Measurements from ENCODE around the gene OR56A4.
"Not testable (repeated sequence)": the region's sequence is repeated elsewhere in the genome, so short reads cannot be mapped to it uniquely, and the experiment has no call there.

Gene OR56A4

GRCh38 chr11:5994791-5995190 is 12.0 kb downstream of the OR56A4 start:
- Histone ChIP-seq H3K9ac (ENCODE audit: low read length) (no peak overlapping the region), H3K27me3 (ENCODE audit: control insufficient read depth, insufficient read depth, low read length) (no peaks in the 10 kb centered on the region), H3K4me1 (ENCODE audit: control insufficient read depth, insufficient read depth, low read length) (no peaks in the 10 kb centered on the region), H3K9me3 (ENCODE audit: control insufficient read depth, low read length) (no peaks in the 10 kb centered on the region), H3K36me3 (ENCODE audit: control insufficient read depth, insufficient read depth, low read length) (no peaks in the 10 kb centered on the region), H3K4me3 (ENCODE audit: low read length) (no peak overlapping the region)

DNA sequence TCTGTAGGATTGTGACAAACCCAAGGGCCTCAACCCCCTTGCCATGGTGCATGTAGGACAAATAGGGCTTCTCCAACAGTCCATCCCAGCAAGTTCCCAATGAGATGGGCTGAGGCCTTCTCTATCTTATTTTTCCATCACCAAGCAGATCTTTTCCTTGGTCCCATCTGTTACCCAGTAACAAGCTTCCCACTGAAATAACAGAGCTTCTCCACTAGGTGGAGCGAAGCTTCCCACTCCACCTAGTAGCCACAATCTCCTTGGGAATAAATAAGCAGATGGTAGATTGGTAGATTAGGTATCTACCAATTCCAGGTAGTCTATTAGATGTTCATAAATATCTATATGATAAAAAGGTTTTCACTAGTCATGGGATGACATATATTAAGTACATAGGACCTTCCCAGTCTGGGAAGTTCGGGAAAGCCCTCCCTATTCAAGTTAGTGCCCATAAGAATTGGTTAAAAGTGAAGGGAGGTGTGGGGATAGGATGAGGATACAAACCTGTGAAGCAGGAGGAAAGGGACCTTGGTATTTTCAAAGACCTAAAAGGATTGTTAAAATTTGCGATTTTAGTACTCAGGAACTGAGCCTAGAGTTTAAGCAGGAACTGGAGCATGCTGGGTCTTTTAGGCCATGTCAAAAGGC is 14.0 kb downstream of the OR56A4 start:
- Histone ChIP-seq H3K27me3 (ENCODE audit: control insufficient read depth, insufficient read depth, low read length) (no peaks in the 10 kb centered on the region), H3K4me3 (ENCODE audit: low read length) (no peak overlapping the region), H3K9me3 (ENCODE audit: control insufficient read depth, low read length) (no peaks in the 10 kb centered on the region), H3K36me3 (ENCODE audit: control insufficient read depth, insufficient read depth, low read length) (no peaks in the 10 kb centered on the region), H3K9ac (ENCODE audit: low read length) (no peak overlapping the region), H3K4me1 (ENCODE audit: control insufficient read depth, insufficient read depth, low read length) (no peaks in the 10 kb centered on the region)

DNA sequence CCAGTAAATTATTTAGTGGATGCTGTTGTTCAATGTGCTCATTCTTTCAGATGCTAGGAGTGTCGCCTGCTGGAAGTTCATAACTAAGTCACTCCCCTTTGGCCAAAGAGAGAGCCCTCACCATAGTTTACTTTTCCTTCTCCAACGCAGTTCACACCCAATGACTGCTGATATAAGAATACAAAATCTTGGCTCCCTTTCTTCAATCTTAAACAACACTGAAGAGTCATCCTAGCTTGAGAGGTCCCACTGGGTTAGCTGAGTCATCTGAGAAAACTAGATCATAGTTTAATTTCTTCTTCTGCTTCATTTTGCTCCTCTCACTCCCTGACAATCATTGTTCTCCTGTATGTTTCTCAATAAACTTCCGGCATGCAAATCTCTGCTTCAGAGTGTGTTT is 14.6 kb downstream of the OR56A4 start:
- no peak overlapping the region for H3K4me3 ChIP-seq (ENCODE audit: low read length)
- H3K4me1 ChIP-seq (ENCODE audit: control insufficient read depth, insufficient read depth, low read length), result no peaks in the 10 kb centered on the region
- no peaks in the 10 kb centered on the region for H3K27me3 ChIP-seq (ENCODE audit: control insufficient read depth, insufficient read depth, low read length)
- H3K9ac ChIP-seq (ENCODE audit: low read length), result no peak overlapping the region
- H3K9me3 ChIP-seq (ENCODE audit: control insufficient read depth, low read length), result no peaks in the 10 kb centered on the region
- no peaks in the 10 kb centered on the region for H3K36me3 ChIP-seq (ENCODE audit: control insufficient read depth, insufficient read depth, low read length)

DNA sequence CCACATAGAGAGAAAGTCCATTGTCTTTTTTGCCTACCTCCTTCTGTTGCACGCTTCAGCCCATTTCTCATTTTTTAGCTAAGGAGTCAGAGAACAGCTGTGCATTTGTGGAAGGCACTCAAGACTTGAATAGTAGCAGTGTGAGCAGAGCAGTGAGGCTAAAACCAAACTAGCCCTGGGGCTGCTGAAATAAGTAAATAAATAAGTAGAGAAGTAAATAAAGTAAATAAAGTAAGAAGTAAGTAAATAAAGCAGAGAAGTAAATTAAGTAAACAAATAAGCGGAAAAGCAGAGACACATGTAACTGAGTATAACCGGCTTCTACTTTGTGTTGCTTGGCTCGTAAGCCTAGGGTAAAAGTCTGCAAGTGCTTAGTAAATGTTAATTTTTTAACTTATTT is 17.5 kb downstream of the OR56A4 start:
- no peak overlapping the region for H3K4me3 ChIP-seq (ENCODE audit: low read length)
- no peaks in the 10 kb centered on the region for H3K27me3 ChIP-seq (ENCODE audit: control insufficient read depth, insufficient read depth, low read length)
- H3K36me3 ChIP-seq (ENCODE audit: control insufficient read depth, insufficient read depth, low read length), result no peaks in the 10 kb centered on the region
- no peak overlapping the region for H3K9ac ChIP-seq (ENCODE audit: low read length)
- H3K4me1 ChIP-seq (ENCODE audit: control insufficient read depth, insufficient read depth, low read length), result no peaks in the 10 kb centered on the region
- no peaks in the 10 kb centered on the region for H3K9me3 ChIP-seq (ENCODE audit: control insufficient read depth, low read length)

GRCh38 chr11:5986885-5987284 is 19.9 kb downstream of the OR56A4 start, which contains the start of gene OR52L1:
TSS of gene OR52L1 (minus strand) at chr11:5986985. CDS start at chr11:5986930, 55 bp downstream.
- Histone ChIP-seq H3K4me1 (ENCODE audit: control insufficient read depth, insufficient read depth, low read length) (no peaks in the 10 kb centered on the region), H3K27me3 (ENCODE audit: control insufficient read depth, insufficient read depth, low read length) (no peaks in the 10 kb centered on the region), H3K4me3 (ENCODE audit: low read length) (no peak within 1 kb of the TSS), H3K9me3 (ENCODE audit: control insufficient read depth, low read length) (no peaks in the 10 kb centered on the region), H3K9ac (ENCODE audit: low read length) (no peak within 1 kb of the TSS), H3K36me3 (ENCODE audit: control insufficient read depth, insufficient read depth, low read length) (no peaks in the 10 kb centered on the region)

GRCh38 chr11:5983443-5983842 is 23.3 kb downstream of the OR56A4 start:
- Histone ChIP-seq H3K27me3 (ENCODE audit: control insufficient read depth, insufficient read depth, low read length) (no peaks in the 10 kb centered on the region), H3K9ac (ENCODE audit: low read length) (no peak overlapping the region), H3K4me1 (ENCODE audit: control insufficient read depth, insufficient read depth, low read length) (no peaks in the 10 kb centered on the region), H3K36me3 (ENCODE audit: control insufficient read depth, insufficient read depth, low read length) (no peaks in the 10 kb centered on the region), H3K4me3 (ENCODE audit: low read length) (no peak overlapping the region), H3K9me3 (ENCODE audit: control insufficient read depth, low read length) (no peaks in the 10 kb centered on the region)

DNA sequence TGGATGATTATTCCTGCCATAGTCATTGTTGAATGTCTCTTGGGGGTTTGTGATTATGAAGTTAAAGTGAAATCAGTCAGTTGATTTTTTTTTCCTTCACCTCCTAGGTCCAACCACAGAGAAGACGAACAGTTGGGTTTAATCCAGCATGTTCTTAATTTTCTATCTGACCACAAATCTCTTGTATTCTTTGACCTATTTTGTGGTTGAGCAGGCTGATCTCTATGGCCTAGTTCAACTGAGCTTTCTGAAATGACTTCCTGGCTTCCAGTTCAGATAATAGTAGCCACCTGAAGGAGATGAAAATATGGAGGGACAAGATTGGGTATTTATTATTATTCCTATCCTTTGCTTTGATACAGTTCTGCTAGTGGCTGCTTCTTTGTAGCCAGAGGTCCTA is 33.2 kb downstream of the OR56A4 start:
- Histone ChIP-seq H3K27me3 (ENCODE audit: control insufficient read depth, insufficient read depth, low read length) (no peaks in the 10 kb centered on the region), H3K9ac (ENCODE audit: low read length) (no peak overlapping the region), H3K9me3 (ENCODE audit: control insufficient read depth, low read length) (no peaks in the 10 kb centered on the region), H3K36me3 (ENCODE audit: control insufficient read depth, insufficient read depth, low read length) (no peaks in the 10 kb centered on the region), H3K4me1 (ENCODE audit: control insufficient read depth, insufficient read depth, low read length) (no peaks in the 10 kb centered on the region), H3K4me3 (ENCODE audit: low read length) (no peak overlapping the region)

DNA sequence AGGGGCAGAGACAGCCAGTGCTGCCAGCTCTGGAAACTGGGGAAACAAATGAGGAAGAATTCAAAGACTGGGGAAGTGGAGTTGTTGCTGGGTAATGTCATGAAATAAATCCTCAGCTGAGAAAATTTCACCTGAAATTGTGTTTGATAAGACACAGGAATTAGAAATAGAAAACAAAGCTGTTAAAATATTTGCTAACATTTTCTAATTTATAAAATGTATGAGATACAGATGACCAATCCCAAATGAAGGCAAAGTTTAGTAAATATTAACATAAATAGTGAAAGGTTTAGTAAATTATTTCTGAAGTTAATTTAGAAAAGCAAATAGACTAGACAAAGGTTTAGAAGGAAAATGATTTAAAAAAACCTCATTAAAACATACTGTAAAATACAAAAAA is 38.4 kb downstream of the OR56A4 start, which contains the start of gene OR56A5:
OR56A5 (minus strand) TSS at position 101 of the 400 bp plus-strand sequence; CDS start at position 101, 0 bp downstream.
- Histone ChIP-seq H3K27me3 (ENCODE audit: control insufficient read depth, insufficient read depth, low read length) (no peaks in the 10 kb centered on the region), H3K9ac (ENCODE audit: low read length) (no peak within 1 kb of the TSS), H3K36me3 (ENCODE audit: control insufficient read depth, insufficient read depth, low read length) (no peaks in the 10 kb centered on the region), H3K4me1 (ENCODE audit: control insufficient read depth, insufficient read depth, low read length) (no peaks in the 10 kb centered on the region), H3K4me3 (ENCODE audit: low read length) (no peak within 1 kb of the TSS), H3K9me3 (ENCODE audit: control insufficient read depth, low read length) (no peaks in the 10 kb centered on the region)

DNA sequence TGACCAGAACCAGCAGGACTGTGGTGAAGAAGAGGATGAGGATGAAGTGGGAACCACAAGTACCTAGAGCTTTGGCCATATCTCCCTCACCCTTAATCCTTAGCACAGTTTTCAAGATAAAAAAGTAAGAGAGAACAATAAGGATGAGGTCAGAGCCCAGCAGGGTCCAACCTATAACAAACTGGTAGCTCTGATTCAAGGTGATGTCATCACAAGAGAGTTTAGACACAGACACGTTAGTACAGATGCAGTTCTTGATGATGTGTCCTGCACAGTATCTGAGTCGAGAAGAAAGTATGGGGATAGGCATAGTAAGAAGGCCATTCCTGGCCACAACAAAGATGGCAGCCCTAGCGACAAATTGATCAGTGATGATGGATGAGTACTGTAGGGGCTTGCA is 39.0 kb downstream of the OR56A4 start:
- Histone ChIP-seq H3K4me1 (ENCODE audit: control insufficient read depth, insufficient read depth, low read length) (no peaks in the 10 kb centered on the region), H3K36me3 (ENCODE audit: control insufficient read depth, insufficient read depth, low read length) (no peaks in the 10 kb centered on the region), H3K27me3 (ENCODE audit: control insufficient read depth, insufficient read depth, low read length) (no peaks in the 10 kb centered on the region), H3K4me3 (ENCODE audit: low read length) (no peak overlapping the region), H3K9me3 (ENCODE audit: control insufficient read depth, low read length) (no peaks in the 10 kb centered on the region), H3K9ac (ENCODE audit: low read length) (no peak overlapping the region)

DNA sequence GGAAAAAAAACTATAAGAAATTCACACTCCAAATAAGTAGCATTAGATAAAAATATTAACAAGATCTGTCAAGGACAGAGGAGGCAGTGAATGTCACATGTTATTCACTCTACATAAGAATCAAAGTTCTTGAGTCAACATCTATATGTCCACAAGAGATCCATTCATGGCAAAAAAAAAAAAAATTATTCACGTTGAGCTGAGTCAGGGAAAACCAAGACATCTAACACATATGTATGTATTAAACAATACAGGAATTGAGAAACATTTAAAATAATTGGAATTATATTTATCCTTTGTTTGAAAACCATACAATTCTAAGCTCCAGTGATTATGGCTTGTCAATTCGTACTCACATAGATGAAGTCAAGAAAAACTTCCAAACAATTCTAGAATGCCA is 39.8 kb downstream of the OR56A4 start:
- Histone ChIP-seq H3K9me3 (ENCODE audit: control insufficient read depth, low read length) (no peaks in the 10 kb centered on the region), H3K9ac (ENCODE audit: low read length) (no peak overlapping the region), H3K36me3 (ENCODE audit: control insufficient read depth, insufficient read depth, low read length) (no peaks in the 10 kb centered on the region), H3K4me1 (ENCODE audit: control insufficient read depth, insufficient read depth, low read length) (no peaks in the 10 kb centered on the region), H3K27me3 (ENCODE audit: control insufficient read depth, insufficient read depth, low read length) (no peaks in the 10 kb centered on the region), H3K4me3 (ENCODE audit: low read length) (no peak overlapping the region)

DNA sequence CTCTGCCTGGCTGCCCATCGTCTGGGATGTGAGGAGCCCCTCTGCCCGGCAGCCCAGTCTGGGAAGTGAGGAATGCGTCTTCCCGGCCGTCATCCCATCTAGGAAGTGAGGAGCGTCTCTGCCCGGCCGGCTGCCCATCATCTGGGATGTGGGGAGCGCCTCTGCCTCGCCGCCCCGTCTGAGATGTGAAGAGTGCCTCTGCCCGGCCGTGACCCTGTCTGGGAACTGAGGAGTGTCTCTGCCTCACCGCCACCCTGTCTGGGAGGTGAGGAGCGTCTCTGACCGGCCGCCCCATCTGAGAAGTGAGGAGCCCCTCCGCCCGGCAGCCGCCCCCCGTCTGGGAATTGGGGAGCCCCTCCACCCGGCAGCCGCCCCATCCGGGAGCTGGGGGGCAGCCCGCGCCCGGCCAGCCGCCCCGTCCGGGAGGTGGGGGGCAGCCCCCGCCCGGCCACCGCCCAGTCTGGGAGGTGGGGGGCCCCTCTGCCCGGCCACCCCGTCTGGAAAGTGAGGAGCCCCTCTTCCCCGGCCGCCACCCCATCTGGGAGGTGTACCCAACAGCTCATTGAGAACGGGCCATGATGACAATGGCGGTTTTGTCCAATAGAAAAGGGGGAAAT is 45.9 kb downstream of the OR56A4 start:
- not testable (repeated sequence) for H3K27me3 ChIP-seq (ENCODE audit: control insufficient read depth, insufficient read depth, low read length); H3K9me3 ChIP-seq (ENCODE audit: control insufficient read depth, low read length); H3K9ac ChIP-seq (ENCODE audit: low read length); H3K4me3 ChIP-seq (ENCODE audit: low read length); H3K4me1 ChIP-seq (ENCODE audit: control insufficient read depth, insufficient read depth, low read length); H3K36me3 ChIP-seq (ENCODE audit: control insufficient read depth, insufficient read depth, low read length)

- H3K4me1 ChIP-seq (ENCODE audit: control insufficient read depth, insufficient read depth, low read length), result no peaks in the 10 kb centered on the region
- no peaks in the 10 kb centered on the region for H3K27me3 ChIP-seq (ENCODE audit: control insufficient read depth, insufficient read depth, low read length)
- H3K36me3 ChIP-seq (ENCODE audit: control insufficient read depth, insufficient read depth, low read length), result no peaks in the 10 kb centered on the region
- no peak overlapping the region for H3K9ac ChIP-seq (ENCODE audit: low read length)
- H3K4me3 ChIP-seq (ENCODE audit: low read length), result no peak overlapping the region
- no peaks in the 10 kb centered on the region for H3K9me3 ChIP-seq (ENCODE audit: control insufficient read depth, low read length)
These were observed 51.2 kb downstream of the OR56A4 start for GRCh38 chr11:5955586-5955985.

Data from mucosa of stomach (tissue), 1 donor.